ENCODE results near the gene TXNRD2. TPM values are rescaled to one million over a fixed set of nuclear protein-coding genes. Genes with fewer than 3 reads are reported as not detected.
A peak's percentile ranks its signal among the peaks of the same experiment; 100 is the strongest.

TXNRD2 gene
- total and polyA plus RNA-seq, 5 donors: 18.7 to 32.9 (median 26.6) TPM

DNA sequence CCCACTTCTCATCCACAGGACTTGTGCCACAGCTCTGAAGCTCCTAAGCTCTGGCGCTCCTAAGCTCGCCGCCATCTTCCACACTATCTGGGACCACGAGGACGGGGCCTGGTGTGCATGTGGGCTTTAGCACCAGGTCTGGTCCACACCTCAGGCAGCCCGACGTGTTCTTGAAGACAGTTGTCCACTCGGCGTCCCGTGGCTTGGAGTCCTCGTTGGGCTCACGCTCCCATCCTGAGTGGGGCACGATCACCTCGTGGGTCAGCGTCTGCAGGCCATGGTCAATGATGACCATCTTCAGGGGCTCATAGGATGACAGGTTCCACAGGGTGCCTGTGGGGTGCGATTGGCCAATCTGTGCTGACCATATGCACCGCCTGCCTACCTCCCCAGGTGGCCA lies 37.1 kb upstream of the TXNRD2 start:
- H3K4me3 ChIP-seq (ENCODE audit: low read length): no peak overlapping the region
- WGBS: 93% methylated on average over 17 of the region's 17 CpGs
- H3K27me3 ChIP-seq (ENCODE audit: control insufficient read depth, insufficient read depth): no peaks in the 10 kb centered on the region
- peaks cover 3% of the 10 kb centered on the region for H3K4me1 ChIP-seq (ENCODE audit: control insufficient read depth, insufficient read depth, low read length)
- ATAC-seq (no peak), DNase-seq (peak in 1 of 3 donors; percentile 39)
- H3K9me3 ChIP-seq (ENCODE audit: control insufficient read depth, low read length): no peaks in the 10 kb centered on the region
- intact Hi-C loops (cut with DNase I): no loop called here
- H3K27ac ChIP-seq (ENCODE audit: low read length): no peak overlapping the region

GRCh38 chr22:19977296-19978243 lies 36.0 kb upstream of the TXNRD2 start:
- ATAC-seq (no peak), DNase-seq (no peak)
- intact Hi-C loops (cut with DNase I): no loop called here
- H3K9me3 ChIP-seq (ENCODE audit: control insufficient read depth, low read length): no peaks in the 10 kb centered on the region
- 90% methylated on average over 32 of the region's 32 CpGs for WGBS
- no peak overlapping the region for H3K27ac ChIP-seq (ENCODE audit: low read length)
- no peak overlapping the region for H3K4me3 ChIP-seq (ENCODE audit: low read length)
- no peaks in the 10 kb centered on the region for H3K4me1 ChIP-seq (ENCODE audit: control insufficient read depth, insufficient read depth, low read length)
- H3K27me3 ChIP-seq (ENCODE audit: control insufficient read depth, insufficient read depth): no peaks in the 10 kb centered on the region

- DNase-seq: no peak
- no peak overlapping the region for H3K4me3 ChIP-seq (ENCODE audit: low read length)
- intact Hi-C loops (cut with DNase I): no loop called here
- H3K27me3 ChIP-seq (ENCODE audit: control insufficient read depth, insufficient read depth): no peaks in the 10 kb centered on the region
- ATAC-seq: no peak
- H3K4me1 ChIP-seq (ENCODE audit: control insufficient read depth, insufficient read depth, low read length): no peaks in the 10 kb centered on the region
- no peaks in the 10 kb centered on the region for H3K9me3 ChIP-seq (ENCODE audit: control insufficient read depth, low read length)
- 93% methylated on average over 3 of the region's 3 CpGs for WGBS
- H3K27ac ChIP-seq (ENCODE audit: low read length): no peak overlapping the region
These were observed 35.1 kb upstream of the TXNRD2 start for GRCh38 chr22:19976671-19977070.

- ATAC-seq (no peak), DNase-seq (no peak)
- H3K27me3 ChIP-seq (ENCODE audit: control insufficient read depth, insufficient read depth): no peaks in the 10 kb centered on the region
- H3K9me3 ChIP-seq (ENCODE audit: control insufficient read depth, low read length): no peaks in the 10 kb centered on the region
- H3K4me1 ChIP-seq (ENCODE audit: control insufficient read depth, insufficient read depth, low read length): no peaks in the 10 kb centered on the region
- H3K27ac ChIP-seq (ENCODE audit: low read length): no peak overlapping the region
- intact Hi-C loops (cut with DNase I): no loop called here
- 86% methylated on average over 4 of the region's 4 CpGs for WGBS
- no peak overlapping the region for H3K4me3 ChIP-seq (ENCODE audit: low read length)
These were observed 34.1 kb upstream of the TXNRD2 start for GRCh38 chr22:19975707-19976035.

- no peak overlapping the region for H3K27ac ChIP-seq (ENCODE audit: low read length)
- H3K27me3 ChIP-seq (ENCODE audit: control insufficient read depth, insufficient read depth): no peaks in the 10 kb centered on the region
- H3K4me3 ChIP-seq (ENCODE audit: low read length): no peak overlapping the region
- H3K9me3 ChIP-seq (ENCODE audit: control insufficient read depth, low read length): no peaks in the 10 kb centered on the region
- no peaks in the 10 kb centered on the region for H3K4me1 ChIP-seq (ENCODE audit: control insufficient read depth, insufficient read depth, low read length)
- intact Hi-C loops (cut with DNase I): no loop called here
- DNase-seq (no peak), ATAC-seq (no peak)
- 71% methylated on average over 13 of the region's 13 CpGs for WGBS
These were observed 33.5 kb upstream of the TXNRD2 start for GRCh38 chr22:19974935-19975706.

DNA sequence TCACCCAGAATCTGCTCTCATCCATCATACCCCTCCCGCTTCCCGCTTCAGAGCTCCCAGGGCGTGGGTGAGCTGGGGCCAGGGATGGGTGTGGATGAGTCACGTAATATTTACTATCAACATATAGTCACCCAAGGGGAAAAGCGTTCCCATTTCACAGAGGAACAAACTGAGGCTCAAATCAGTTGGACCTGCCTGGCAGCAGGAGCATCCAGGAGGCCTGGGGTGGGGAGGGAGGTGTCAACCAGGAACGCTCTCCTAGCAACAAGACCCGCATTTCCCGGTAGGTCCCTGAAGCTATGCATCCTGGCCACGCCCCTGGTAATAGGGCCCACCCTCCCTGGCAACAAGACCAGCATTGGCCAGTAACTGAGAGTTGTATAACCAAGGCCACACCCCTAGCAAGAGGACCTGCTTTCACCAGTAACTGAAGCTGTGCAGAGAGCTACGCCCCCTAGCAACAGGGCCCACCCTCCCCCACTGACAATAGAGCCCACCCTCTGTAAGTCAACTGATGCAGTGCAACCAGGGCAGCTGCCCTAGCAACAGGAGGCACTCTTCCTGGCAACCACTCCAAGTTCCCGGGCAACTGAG lies 32.7 kb upstream of the TXNRD2 start:
- Histone ChIP-seq H3K4me1 (ENCODE audit: control insufficient read depth, insufficient read depth, low read length) (no peaks in the 10 kb centered on the region), H3K4me3 (ENCODE audit: low read length) (no peak overlapping the region), H3K9me3 (ENCODE audit: control insufficient read depth, low read length) (no peaks in the 10 kb centered on the region), H3K27ac (ENCODE audit: low read length) (no peak overlapping the region), H3K27me3 (ENCODE audit: control insufficient read depth, insufficient read depth) (no peaks in the 10 kb centered on the region)
- DNase-seq (peak in 2 of 3 donors; percentile 58 to 82), ATAC-seq (peak; percentile 7 to 25)
- WGBS: 67% methylated on average over 11 of the region's 11 CpGs
- intact Hi-C loops (cut with DNase I): no loop called here

GRCh38 chr22:19973551-19974267 lies 32.1 kb upstream of the TXNRD2 start:
- DNase-seq: no peak
- ATAC-seq: no peak
- Histone ChIP-seq H3K27ac (ENCODE audit: low read length) (no peak overlapping the region), H3K4me1 (ENCODE audit: control insufficient read depth, insufficient read depth, low read length) (no peaks in the 10 kb centered on the region), H3K27me3 (ENCODE audit: control insufficient read depth, insufficient read depth) (no peaks in the 10 kb centered on the region), H3K9me3 (ENCODE audit: control insufficient read depth, low read length) (no peaks in the 10 kb centered on the region), H3K4me3 (ENCODE audit: low read length) (no peak overlapping the region)
- intact Hi-C loops (cut with DNase I): no loop called here
- WGBS: 96% methylated on average over 46 of the region's 46 CpGs

GRCh38 chr22:19972652-19973550 lies 31.3 kb upstream of the TXNRD2 start:
- Histone ChIP-seq H3K27ac (ENCODE audit: low read length) (no peak overlapping the region), H3K9me3 (ENCODE audit: control insufficient read depth, low read length) (no peaks in the 10 kb centered on the region), H3K27me3 (ENCODE audit: control insufficient read depth, insufficient read depth) (no peaks in the 10 kb centered on the region), H3K4me3 (ENCODE audit: low read length) (no peak overlapping the region), H3K4me1 (ENCODE audit: control insufficient read depth, insufficient read depth, low read length) (no peaks in the 10 kb centered on the region)
- intact Hi-C loops (cut with DNase I): no loop called here
- DNase-seq (no peak), ATAC-seq (no peak)
- WGBS: 94% methylated on average over 50 of the region's 50 CpGs

DNA sequence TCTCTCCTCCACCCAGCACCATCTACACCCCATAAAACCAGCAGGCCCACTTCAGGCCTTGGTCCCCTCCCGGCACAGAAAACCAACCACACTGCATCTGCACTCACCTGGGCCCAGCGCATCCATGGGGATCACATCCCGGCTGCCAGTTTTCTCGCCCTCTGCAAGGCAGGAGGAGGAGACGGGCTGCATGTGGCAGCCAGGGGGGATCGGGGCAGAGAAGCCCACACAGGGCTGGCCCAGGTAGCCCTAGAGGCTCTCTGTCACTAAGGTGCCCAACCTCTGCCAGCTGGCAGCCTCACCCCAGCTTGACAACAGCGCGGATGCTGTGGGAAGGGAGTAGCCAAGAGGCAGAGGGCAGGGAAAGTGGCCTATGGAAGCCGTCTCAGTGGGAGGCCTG lies 30.6 kb upstream of the TXNRD2 start:
- no peak overlapping the region for H3K4me3 ChIP-seq (ENCODE audit: low read length)
- H3K4me1 ChIP-seq (ENCODE audit: control insufficient read depth, insufficient read depth, low read length): no peaks in the 10 kb centered on the region
- intact Hi-C loops (cut with DNase I): no loop called here
- no peak for DNase-seq
- no peaks in the 10 kb centered on the region for H3K27me3 ChIP-seq (ENCODE audit: control insufficient read depth, insufficient read depth)
- no peaks in the 10 kb centered on the region for H3K9me3 ChIP-seq (ENCODE audit: control insufficient read depth, low read length)
- no peak for ATAC-seq
- no peak overlapping the region for H3K27ac ChIP-seq (ENCODE audit: low read length)
- WGBS: 90% methylated on average over 9 of the region's 9 CpGs

All from right cardiac atrium (tissue), 5 donors.